Measurements from ENCODE around the gene RBPJL. TPM values are rescaled to one million over a fixed set of nuclear protein-coding genes. Genes with fewer than 3 reads are reported as not detected.

Gene RBPJL
- total and polyA plus RNA-seq, 2 donors from 2014 or later = not detected

DNA sequence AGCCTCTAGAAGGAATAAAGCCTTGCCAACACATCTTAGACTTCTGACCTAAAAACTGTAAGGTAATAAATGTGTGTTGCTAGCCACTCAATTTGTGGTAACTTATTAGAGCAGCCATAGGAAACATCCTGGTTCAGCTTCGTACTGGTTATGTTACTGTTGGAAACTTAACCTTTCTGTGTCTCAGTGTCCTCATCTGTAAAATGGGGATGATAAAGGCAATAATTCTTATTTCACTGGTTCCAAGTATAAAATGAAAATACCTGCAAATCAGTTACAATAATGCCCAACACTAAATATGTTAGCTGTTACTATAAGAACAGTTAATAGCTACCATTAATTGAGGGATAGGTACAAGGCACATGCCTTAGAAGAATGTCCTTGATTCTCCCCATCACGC, 14.3 kb upstream of the RBPJL start:
- Histone ChIP-seq H3K9ac (ENCODE audit: low read length in 3 of 3) (no peak overlapping the region), H3K27me3 (ENCODE audit: control insufficient read depth, insufficient read depth, low read length) (no peaks in the 10 kb centered on the region), H3K4me1 (ENCODE audit: control insufficient read depth in 2 of 3, insufficient read depth in 2 of 3, low read depth in 1 of 3, low read length in 3 of 3) (no peaks in the 10 kb centered on the region), H3K4me3 (ENCODE audit: low read length in 3 of 3) (no peak overlapping the region), H3K36me3 (ENCODE audit: control insufficient read depth in 2 of 3, insufficient read depth in 3 of 3, low read length in 3 of 3) (no peaks in the 10 kb centered on the region), H3K9me3 (ENCODE audit: control insufficient read depth in 2 of 3, insufficient read depth in 1 of 3, low read length in 3 of 3) (no peaks in the 10 kb centered on the region), H3K27ac (ENCODE audit: low read depth in 2 of 2, low read length in 2 of 2) (no peak overlapping the region)
- no peak for TF ChIP-seq CTCF (IDR thresholded peaks at IDR 0.05; ENCODE audit: borderline replicate concordance, extremely low read depth, insufficient read depth)
- FAIRE-seq = no peak
- intact Hi-C loops (cut with DNase I) = no loop called here
- no peak for DNase-seq

- H3K9me3 ChIP-seq (ENCODE audit: control insufficient read depth in 2 of 3, insufficient read depth in 1 of 3, low read length in 3 of 3) = no peaks in the 10 kb centered on the region
- peak; percentile 89 to 92 (median 90) for DNase-seq
- no peaks in the 10 kb centered on the region for H3K4me1 ChIP-seq (ENCODE audit: control insufficient read depth in 2 of 3, insufficient read depth in 2 of 3, low read depth in 1 of 3, low read length in 3 of 3)
- H3K4me3 ChIP-seq (ENCODE audit: low read length in 3 of 3) = peak overlapping the region in 1 of 3 donors; percentile 51
- no peaks in the 10 kb centered on the region for H3K27me3 ChIP-seq (ENCODE audit: control insufficient read depth, insufficient read depth, low read length)
- no peaks in the 10 kb centered on the region for H3K36me3 ChIP-seq (ENCODE audit: control insufficient read depth in 2 of 3, insufficient read depth in 3 of 3, low read length in 3 of 3)
- no peak for FAIRE-seq
- no peak overlapping the region for H3K9ac ChIP-seq (ENCODE audit: low read length in 3 of 3)
- no peak overlapping the region for H3K27ac ChIP-seq (ENCODE audit: low read depth in 2 of 2, low read length in 2 of 2)
- intact Hi-C loops (cut with DNase I) = no loop called here
- TF ChIP-seq CTCF (IDR thresholded peaks at IDR 0.05; ENCODE audit: borderline replicate concordance, extremely low read depth, insufficient read depth) = peak; percentile 75
These were observed 13.3 kb upstream of the RBPJL start for GRCh38 chr20:45293041-45294002.

DNA sequence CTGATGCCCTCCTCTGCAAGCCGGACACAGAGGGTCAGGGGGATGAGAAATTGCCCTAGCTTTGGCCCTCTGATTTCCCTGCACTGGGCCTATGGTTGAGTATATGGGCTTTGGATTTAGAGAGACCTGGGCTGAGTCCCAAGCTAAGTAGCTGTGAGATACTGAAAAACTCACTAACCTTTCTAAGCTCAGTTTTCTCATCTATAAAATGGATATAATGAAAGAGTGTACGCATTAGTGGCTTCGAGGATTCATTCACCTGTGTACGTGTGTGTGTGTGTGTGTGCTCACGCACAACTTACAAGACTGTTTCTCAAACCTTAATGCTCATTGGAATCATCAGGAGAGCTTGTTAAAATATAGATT, 12.7 kb upstream of the RBPJL start:
- Histone ChIP-seq H3K27me3 (ENCODE audit: control insufficient read depth, insufficient read depth, low read length) (no peaks in the 10 kb centered on the region), H3K4me1 (ENCODE audit: control insufficient read depth in 2 of 3, insufficient read depth in 2 of 3, low read depth in 1 of 3, low read length in 3 of 3) (no peaks in the 10 kb centered on the region), H3K36me3 (ENCODE audit: control insufficient read depth in 2 of 3, insufficient read depth in 3 of 3, low read length in 3 of 3) (no peaks in the 10 kb centered on the region), H3K9me3 (ENCODE audit: control insufficient read depth in 2 of 3, insufficient read depth in 1 of 3, low read length in 3 of 3) (no peaks in the 10 kb centered on the region), H3K27ac (ENCODE audit: low read depth in 2 of 2, low read length in 2 of 2) (no peak overlapping the region), H3K9ac (ENCODE audit: low read length in 3 of 3) (no peak overlapping the region), H3K4me3 (ENCODE audit: low read length in 3 of 3) (peak overlapping the region in 1 of 3 donors; percentile 51)
- intact Hi-C loops (cut with DNase I) = no loop called here
- DNase-seq (no peak), FAIRE-seq (no peak)
- TF ChIP-seq CTCF (IDR thresholded peaks at IDR 0.05; ENCODE audit: borderline replicate concordance, extremely low read depth, insufficient read depth) = no peak

All from kidney (tissue), 14 donors.